GM23338 (cell line): ENCODE results near the gene FXN. TPM values are rescaled to one million over a fixed set of nuclear protein-coding genes. Genes with fewer than 3 reads are reported as not detected.

Experiments
- ATAC-seq: fragments of 200-7000 bp; cut with Tn5 transposase; 3 replicates; pipeline ENCODE4 v1.9.1; 2020
- DNase-seq: peaks from one replicate; pipeline ENCODE4 v3.0.0-alpha.2; 2015; ENCODE audit warnings: low spot score
- H2AFZ ChIP-seq: fragments of 200-600 bp; sonication (generic); 2 replicates; pipeline ENCODE4 v1.8.0; 2016; ENCODE audit warnings: antibody characterized with exemption, mild to moderate bottlenecking, moderate library complexity
- H3F3A ChIP-seq: fragments of 200-600 bp; sonication (generic); replicated peaks from 2 replicates; pipeline ENCODE4 v1.8.0; 2017; ENCODE audit warnings: antibody characterized with exemption, mixed run types, low read depth
- H3K27ac ChIP-seq: fragments of 200-600 bp; sonication (generic); 2 replicates; pipeline ENCODE4 v1.6.1; 2016; ENCODE audit warnings: low read depth
- H3K27me3 ChIP-seq: fragments of 200-600 bp; sonication (generic); 2 replicates; pipeline ENCODE4 v1.8.0; 2016; ENCODE audit warnings: mild to moderate bottlenecking, mixed run types, moderate library complexity; ENCODE audit not compliant: insufficient read depth
- H3K36me3 ChIP-seq: fragments of 200-600 bp; sonication (generic); 2 replicates; pipeline ENCODE4 v1.8.0; 2016; ENCODE audit warnings: mild to moderate bottlenecking; ENCODE audit not compliant: insufficient read depth
- H3K4me1 ChIP-seq: fragments of 200-600 bp; sonication (generic); 2 replicates; pipeline ENCODE4 v1.8.0; 2016; ENCODE audit warnings: mild to moderate bottlenecking, moderate library complexity; ENCODE audit not compliant: insufficient read depth
- H3K4me2 ChIP-seq: fragments of 200-600 bp; sonication (generic); 2 replicates; pipeline ENCODE4 v1.7.1; 2017; ENCODE audit warnings: mixed run types
- H3K4me3 ChIP-seq: fragments of 200-600 bp; sonication (generic); 2 replicates; pipeline ENCODE4 v1.6.1; 2016; ENCODE audit warnings: mixed run types
- H3K79me2 ChIP-seq: fragments of 200-600 bp; sonication (generic); replicated peaks from 2 replicates; pipeline ENCODE4 v1.8.0; 2017; ENCODE audit warnings: mild to moderate bottlenecking; ENCODE audit not compliant: insufficient read depth
- H3K9me2 ChIP-seq: fragments of 200-600 bp; sonication (generic); 2 replicates; pipeline ENCODE4 v1.8.0; 2017; ENCODE audit not compliant: insufficient read depth
- H4K20me1 ChIP-seq: fragments of 200-600 bp; sonication (generic); replicated peaks from 2 replicates; pipeline ENCODE4 v1.8.0; 2017; ENCODE audit warnings: mild to moderate bottlenecking; ENCODE audit not compliant: insufficient read depth
- H3K27ac Mint-ChIP-seq: 2 replicates; pipeline ENCODE4 v1.8.0; 2020; ENCODE audit warnings: inconsistent platforms, mild to moderate bottlenecking, moderate library complexity, mixed read lengths
- H3K27me3 Mint-ChIP-seq: 3 replicates; pipeline ENCODE4 v1.8.0; 2022; ENCODE audit warnings: low read depth, mild to moderate bottlenecking, moderate library complexity, mixed read lengths, inconsistent platforms; ENCODE audit not compliant: insufficient read depth, poor library complexity
- H3K36me3 Mint-ChIP-seq: 3 replicates; pipeline ENCODE4 v1.8.0; 2021; ENCODE audit warnings: low read depth, mild to moderate bottlenecking, inconsistent platforms, moderate library complexity, mixed read lengths
- H3K4me1 Mint-ChIP-seq: 3 replicates; pipeline ENCODE4 v1.8.0; 2020; ENCODE audit warnings: mild to moderate bottlenecking, inconsistent platforms, mixed read lengths
- H3K4me3 Mint-ChIP-seq: 3 replicates; pipeline ENCODE4 v1.8.0; 2021; ENCODE audit warnings: moderate library complexity, mild to moderate bottlenecking, inconsistent platforms, mixed read lengths
- H3K9me3 Mint-ChIP-seq: 3 replicates; pipeline ENCODE4 v1.8.0; 2020; ENCODE audit warnings: moderate library complexity, mild to moderate bottlenecking, inconsistent platforms, mixed read lengths
- EZH2 ChIP-seq: fragments of 200-600 bp; sonication (generic); IDR thresholded peaks from one replicate; pipeline ENCODE4 v1.8.0; 2017; ENCODE audit warnings: antibody characterized with exemption, mild to moderate bottlenecking, low read depth; ENCODE audit not compliant: unreplicated experiment
- EZH2phosphoT487 ChIP-seq: fragments of 200-600 bp; sonication (generic); IDR thresholded peaks from one replicate; pipeline ENCODE4 v1.8.1; 2018; ENCODE audit warnings: antibody characterized with exemption; ENCODE audit not compliant: unreplicated experiment
- JUNB ChIP-seq: IDR thresholded peaks from one replicate; pipeline ENCODE4 v1.6.1; 2016; ENCODE audit warnings: antibody characterized with exemption; ENCODE audit not compliant: unreplicated experiment
- NANOG ChIP-seq: IDR thresholded peaks from 2 replicates; pipeline ENCODE4 v1.6.1; 2016; ENCODE audit warnings: antibody characterized with exemption, borderline replicate concordance
- POLR2AphosphoS5 ChIP-seq: IDR thresholded peaks from 2 replicates; pipeline ENCODE4 v1.6.1; 2016; ENCODE audit warnings: antibody characterized with exemption, low read depth
- REST ChIP-seq: IDR thresholded peaks from one replicate; pipeline ENCODE4 v1.6.1; 2018; ENCODE audit warnings: antibody characterized with exemption; ENCODE audit not compliant: unreplicated experiment
- ZNF114 ChIP-seq: fragments of 250-450 bp; sonication (Bioruptor Pico); IDR thresholded peaks from 2 replicates; pipeline ENCODE4 v1.5.0; 2020; ENCODE audit warnings: mild to moderate bottlenecking, moderate library complexity
- polyA plus RNA-seq: library from polyadenylated mRNA; unstranded; fragments of >200 nt; fragmentation: Nextera tagmentation; extraction: Ambion mirVana; gene quantifications from 2 replicates; pipeline ENCODE4 v1.2.1, GENCODE V29; 2016
- total RNA-seq: library from RNA; depleted of rRNA; stranded (reverse); fragments of >200 nt; shearing (Covaris generic); gene quantifications from 2 replicates; pipeline ENCODE4 v1.2.3, GENCODE V29; 2014
- TF ChIP-seq, protein P1 (sequence below): fragments of 250-450 bp; sonication (Bioruptor Pico); IDR thresholded peaks from 2 replicates; pipeline ENCODE4 v1.5.0; 2020; ENCODE audit warnings: mild to moderate bottlenecking, moderate library complexity
- TF ChIP-seq, protein P2 (sequence below), 2 experiments: fragments of 200-600 bp in 1 of 2; sonication (generic) in 1 of 2; conservative IDR thresholded peaks; 2 replicates each; pipeline versions ENCODE4 v1.5.1 to v1.6.1; 2016 to 2017; ENCODE audit warnings: antibody characterized with exemption in 2 of 2, low read depth in 2 of 2, mild to moderate bottlenecking in 2 of 2, moderate library complexity in 1 of 2
- TF ChIP-seq, protein P3 (sequence below): IDR thresholded peaks from 2 replicates; pipeline ENCODE4 v1.6.1; 2016; ENCODE audit warnings: antibody characterized with exemption

Gene FXN
- total and polyA plus RNA-seq, 2 experiments from 2014 or later = 26.1 to 66.4 TPM

- TF ChIP-seq, protein P1, sequence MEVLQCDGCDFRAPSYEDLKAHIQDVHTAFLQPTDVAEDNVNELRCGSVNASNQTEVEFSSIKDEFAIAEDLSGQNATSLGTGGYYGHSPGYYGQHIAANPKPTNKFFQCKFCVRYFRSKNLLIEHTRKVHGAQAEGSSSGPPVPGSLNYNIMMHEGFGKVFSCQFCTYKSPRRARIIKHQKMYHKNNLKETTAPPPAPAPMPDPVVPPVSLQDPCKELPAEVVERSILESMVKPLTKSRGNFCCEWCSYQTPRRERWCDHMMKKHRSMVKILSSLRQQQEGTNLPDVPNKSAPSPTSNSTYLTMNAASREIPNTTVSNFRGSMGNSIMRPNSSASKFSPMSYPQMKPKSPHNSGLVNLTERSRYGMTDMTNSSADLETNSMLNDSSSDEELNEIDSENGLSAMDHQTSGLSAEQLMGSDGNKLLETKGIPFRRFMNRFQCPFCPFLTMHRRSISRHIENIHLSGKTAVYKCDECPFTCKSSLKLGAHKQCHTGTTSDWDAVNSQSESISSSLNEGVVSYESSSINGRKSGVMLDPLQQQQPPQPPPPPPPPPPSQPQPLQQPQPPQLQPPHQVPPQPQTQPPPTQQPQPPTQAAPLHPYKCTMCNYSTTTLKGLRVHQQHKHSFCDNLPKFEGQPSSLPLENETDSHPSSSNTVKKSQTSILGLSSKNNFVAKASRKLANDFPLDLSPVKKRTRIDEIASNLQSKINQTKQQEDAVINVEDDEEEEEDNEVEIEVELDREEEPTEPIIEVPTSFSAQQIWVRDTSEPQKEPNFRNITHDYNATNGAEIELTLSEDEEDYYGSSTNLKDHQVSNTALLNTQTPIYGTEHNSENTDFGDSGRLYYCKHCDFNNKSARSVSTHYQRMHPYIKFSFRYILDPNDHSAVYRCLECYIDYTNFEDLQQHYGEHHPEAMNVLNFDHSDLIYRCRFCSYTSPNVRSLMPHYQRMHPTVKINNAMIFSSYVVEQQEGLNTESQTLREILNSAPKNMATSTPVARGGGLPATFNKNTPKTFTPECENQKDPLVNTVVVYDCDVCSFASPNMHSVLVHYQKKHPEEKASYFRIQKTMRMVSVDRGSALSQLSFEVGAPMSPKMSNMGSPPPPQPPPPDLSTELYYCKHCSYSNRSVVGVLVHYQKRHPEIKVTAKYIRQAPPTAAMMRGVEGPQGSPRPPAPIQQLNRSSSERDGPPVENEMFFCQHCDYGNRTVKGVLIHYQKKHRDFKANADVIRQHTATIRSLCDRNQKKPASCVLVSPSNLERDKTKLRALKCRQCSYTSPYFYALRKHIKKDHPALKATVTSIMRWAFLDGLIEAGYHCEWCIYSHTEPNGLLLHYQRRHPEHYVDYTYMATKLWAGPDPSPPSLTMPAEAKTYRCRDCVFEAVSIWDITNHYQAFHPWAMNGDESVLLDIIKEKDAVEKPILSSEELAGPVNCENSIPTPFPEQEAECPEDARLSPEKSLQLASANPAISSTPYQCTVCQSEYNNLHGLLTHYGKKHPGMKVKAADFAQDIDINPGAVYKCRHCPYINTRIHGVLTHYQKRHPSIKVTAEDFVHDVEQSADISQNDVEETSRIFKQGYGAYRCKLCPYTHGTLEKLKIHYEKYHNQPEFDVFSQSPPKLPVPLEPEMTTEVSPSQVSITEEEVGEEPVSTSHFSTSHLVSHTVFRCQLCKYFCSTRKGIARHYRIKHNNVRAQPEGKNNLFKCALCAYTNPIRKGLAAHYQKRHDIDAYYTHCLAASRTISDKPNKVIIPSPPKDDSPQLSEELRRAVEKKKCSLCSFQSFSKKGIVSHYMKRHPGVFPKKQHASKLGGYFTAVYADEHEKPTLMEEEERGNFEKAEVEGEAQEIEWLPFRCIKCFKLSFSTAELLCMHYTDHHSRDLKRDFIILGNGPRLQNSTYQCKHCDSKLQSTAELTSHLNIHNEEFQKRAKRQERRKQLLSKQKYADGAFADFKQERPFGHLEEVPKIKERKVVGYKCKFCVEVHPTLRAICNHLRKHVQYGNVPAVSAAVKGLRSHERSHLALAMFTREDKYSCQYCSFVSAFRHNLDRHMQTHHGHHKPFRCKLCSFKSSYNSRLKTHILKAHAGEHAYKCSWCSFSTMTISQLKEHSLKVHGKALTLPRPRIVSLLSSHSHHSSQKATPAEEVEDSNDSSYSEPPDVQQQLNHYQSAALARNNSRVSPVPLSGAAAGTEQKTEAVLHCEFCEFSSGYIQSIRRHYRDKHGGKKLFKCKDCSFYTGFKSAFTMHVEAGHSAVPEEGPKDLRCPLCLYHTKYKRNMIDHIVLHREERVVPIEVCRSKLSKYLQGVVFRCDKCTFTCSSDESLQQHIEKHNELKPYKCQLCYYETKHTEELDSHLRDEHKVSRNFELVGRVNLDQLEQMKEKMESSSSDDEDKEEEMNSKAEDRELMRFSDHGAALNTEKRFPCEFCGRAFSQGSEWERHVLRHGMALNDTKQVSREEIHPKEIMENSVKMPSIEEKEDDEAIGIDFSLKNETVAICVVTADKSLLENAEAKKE = no peak
These were observed 22.5 kb downstream of the FXN start (continued) for GRCh38 chr9:69058101-69058500.

- Histone ChIP-seq H3K4me1 (peaks cover 24% of the 10 kb centered on the region), H3K79me2 (peaks cover 12% of the 10 kb centered on the region; the same call in 1 of the 2 replicates), H3K27ac (peak overlapping the region; percentile 78; the same call in 1 of the 2 replicates), H3F3A (0 out of 2 replicates have a peak, but pooled peaks cover 8% of the 10 kb centered on the region), H3K36me3 (peaks cover 4% of the 10 kb centered on the region; the same call in 1 of the 2 replicates), H3K27me3 (no peaks in the 10 kb centered on the region), H3K4me3 (no peak overlapping the region), H2AFZ (no peak overlapping the region), H3K4me2 (0 out of 2 replicates have a peak overlapping the region, but pooled peaks have one; percentile 43), H4K20me1 (no peaks in the 10 kb centered on the region), H3K9me2 (no peaks in the 10 kb centered on the region)
- Mint-ChIP-seq H3K27ac (no peak overlapping the region; the same call in 1 of the 2 replicates), H3K4me1 (peaks cover 24% of the 10 kb centered on the region), H3K9me3 (no peaks in the 10 kb centered on the region), H3K27me3 (peaks cover 4% of the 10 kb centered on the region), H3K4me3 (no peak overlapping the region), H3K36me3 (peaks cover 59% of the 10 kb centered on the region)
- DNase-seq (peak; percentile 20), ATAC-seq (peak; percentile 64)
- TF ChIP-seq EZH2phosphoT487 (no peak), NANOG (no peak), EZH2 (no peak), ZNF114 (CRISPR knock-in tag) (no peak), REST (no peak), JUNB (no peak), POLR2AphosphoS5 (no peak)
- TF ChIP-seq, protein P2, sequence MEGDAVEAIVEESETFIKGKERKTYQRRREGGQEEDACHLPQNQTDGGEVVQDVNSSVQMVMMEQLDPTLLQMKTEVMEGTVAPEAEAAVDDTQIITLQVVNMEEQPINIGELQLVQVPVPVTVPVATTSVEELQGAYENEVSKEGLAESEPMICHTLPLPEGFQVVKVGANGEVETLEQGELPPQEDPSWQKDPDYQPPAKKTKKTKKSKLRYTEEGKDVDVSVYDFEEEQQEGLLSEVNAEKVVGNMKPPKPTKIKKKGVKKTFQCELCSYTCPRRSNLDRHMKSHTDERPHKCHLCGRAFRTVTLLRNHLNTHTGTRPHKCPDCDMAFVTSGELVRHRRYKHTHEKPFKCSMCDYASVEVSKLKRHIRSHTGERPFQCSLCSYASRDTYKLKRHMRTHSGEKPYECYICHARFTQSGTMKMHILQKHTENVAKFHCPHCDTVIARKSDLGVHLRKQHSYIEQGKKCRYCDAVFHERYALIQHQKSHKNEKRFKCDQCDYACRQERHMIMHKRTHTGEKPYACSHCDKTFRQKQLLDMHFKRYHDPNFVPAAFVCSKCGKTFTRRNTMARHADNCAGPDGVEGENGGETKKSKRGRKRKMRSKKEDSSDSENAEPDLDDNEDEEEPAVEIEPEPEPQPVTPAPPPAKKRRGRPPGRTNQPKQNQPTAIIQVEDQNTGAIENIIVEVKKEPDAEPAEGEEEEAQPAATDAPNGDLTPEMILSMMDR (conservative IDR thresholded peaks at IDR 0.05; ENCODE audit: low read depth in 2 of 2) = no peak
- TF ChIP-seq, protein P3, sequence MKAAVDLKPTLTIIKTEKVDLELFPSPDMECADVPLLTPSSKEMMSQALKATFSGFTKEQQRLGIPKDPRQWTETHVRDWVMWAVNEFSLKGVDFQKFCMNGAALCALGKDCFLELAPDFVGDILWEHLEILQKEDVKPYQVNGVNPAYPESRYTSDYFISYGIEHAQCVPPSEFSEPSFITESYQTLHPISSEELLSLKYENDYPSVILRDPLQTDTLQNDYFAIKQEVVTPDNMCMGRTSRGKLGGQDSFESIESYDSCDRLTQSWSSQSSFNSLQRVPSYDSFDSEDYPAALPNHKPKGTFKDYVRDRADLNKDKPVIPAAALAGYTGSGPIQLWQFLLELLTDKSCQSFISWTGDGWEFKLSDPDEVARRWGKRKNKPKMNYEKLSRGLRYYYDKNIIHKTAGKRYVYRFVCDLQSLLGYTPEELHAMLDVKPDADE = no peak
These were observed 25.2 kb downstream of the FXN start for GRCh38 chr9:69060766-69061165.
